GM12873 (cell line): ENCODE measurements around the gene GALNT16.

Experiments
- TF ChIP-seq, protein P1 (sequence below): IDR thresholded peaks from 2 replicates; pipeline ENCODE4 v1.5.1; 2012; ENCODE audit warnings: low read depth, mild to moderate bottlenecking, moderate library complexity, low read length, control low read depth; ENCODE audit not compliant: insufficient read depth; ENCODE audit errors: missing control alignments

The GALNT16 gene

DNA sequence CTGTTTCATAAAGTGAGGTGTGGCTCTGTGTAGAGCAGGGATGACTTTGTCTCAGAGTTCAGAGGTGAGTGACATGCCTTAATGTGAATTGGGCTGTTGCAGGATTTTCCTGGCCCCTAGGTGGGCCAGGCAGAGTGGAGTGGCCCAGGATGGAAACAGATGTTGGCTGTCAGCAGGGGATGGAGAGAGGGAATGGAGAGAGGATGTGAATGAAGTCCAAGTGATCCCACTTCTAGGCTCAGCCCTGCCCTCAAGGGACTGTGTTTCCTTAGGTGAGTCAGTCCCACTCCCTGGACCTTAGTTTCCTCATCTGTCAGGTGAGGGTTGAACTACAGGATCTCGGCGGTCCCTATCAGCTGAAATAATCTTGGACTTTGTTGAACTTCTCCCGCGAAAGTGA, 7.5 kb downstream of the GALNT16 start:
- TF ChIP-seq, protein P1, sequence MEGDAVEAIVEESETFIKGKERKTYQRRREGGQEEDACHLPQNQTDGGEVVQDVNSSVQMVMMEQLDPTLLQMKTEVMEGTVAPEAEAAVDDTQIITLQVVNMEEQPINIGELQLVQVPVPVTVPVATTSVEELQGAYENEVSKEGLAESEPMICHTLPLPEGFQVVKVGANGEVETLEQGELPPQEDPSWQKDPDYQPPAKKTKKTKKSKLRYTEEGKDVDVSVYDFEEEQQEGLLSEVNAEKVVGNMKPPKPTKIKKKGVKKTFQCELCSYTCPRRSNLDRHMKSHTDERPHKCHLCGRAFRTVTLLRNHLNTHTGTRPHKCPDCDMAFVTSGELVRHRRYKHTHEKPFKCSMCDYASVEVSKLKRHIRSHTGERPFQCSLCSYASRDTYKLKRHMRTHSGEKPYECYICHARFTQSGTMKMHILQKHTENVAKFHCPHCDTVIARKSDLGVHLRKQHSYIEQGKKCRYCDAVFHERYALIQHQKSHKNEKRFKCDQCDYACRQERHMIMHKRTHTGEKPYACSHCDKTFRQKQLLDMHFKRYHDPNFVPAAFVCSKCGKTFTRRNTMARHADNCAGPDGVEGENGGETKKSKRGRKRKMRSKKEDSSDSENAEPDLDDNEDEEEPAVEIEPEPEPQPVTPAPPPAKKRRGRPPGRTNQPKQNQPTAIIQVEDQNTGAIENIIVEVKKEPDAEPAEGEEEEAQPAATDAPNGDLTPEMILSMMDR = no peak

DNA sequence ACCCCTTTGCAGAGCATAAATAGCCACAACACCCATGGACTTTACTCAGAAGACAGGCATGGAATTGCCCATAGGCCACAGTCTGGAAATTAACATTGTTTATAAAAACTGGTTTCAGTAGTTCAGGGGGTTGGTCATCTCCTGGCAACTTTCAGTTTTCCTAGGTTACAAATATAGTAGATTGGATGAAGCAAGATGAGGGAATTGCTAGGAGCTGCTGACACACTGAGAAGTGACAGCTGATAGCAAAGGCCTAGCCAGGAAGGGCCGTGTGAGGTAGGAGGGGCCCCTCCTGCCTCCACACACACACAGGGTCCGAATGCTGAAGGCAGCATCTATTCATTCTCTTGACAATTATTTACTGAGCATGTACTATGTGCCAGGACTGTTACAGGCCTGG, 8.3 kb downstream of the GALNT16 start:
- TF ChIP-seq, protein P1 = no peak

DNA sequence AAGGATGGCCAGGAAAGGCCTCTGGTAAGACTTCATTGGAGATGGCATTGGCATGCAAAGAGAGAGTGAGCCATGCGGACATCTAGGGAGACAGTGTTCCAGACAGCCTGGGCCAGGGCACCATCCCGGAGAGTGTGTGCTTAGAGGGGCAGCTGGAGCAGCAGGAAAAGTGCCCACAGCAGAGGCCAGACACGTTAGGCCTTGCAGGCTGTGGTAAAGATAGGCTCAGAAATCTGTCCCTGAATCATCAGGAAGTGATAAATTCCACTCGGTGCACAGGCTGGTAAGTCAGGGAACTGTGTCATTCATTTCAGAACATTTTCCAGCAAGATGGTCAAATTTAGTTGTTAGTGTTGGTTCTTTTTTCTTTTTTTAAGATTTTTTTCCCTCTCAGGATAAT, 8.8 kb downstream of the GALNT16 start:
- TF ChIP-seq, protein P1 = no peak

DNA sequence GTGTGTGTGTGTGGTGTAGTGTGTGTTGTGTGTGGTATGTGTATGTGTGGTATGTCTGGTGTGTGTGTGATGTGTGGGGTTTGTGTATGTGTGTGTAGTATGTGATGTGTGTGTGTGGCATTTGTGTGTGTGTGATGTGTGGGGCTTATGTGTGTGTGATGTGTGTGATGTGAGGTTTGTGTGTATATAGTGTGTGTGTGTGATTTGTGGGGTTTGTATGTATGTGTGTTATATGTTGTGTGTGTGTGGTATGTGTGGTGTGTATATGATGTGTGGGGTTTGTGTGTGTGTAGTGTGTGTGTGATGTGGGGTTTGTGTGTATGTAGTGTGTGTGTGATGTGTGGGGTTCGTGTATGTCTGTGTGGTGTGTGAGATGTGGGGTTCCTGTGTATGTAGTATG, 9.4 kb downstream of the GALNT16 start:
- TF ChIP-seq, protein P1 = no peak

DNA sequence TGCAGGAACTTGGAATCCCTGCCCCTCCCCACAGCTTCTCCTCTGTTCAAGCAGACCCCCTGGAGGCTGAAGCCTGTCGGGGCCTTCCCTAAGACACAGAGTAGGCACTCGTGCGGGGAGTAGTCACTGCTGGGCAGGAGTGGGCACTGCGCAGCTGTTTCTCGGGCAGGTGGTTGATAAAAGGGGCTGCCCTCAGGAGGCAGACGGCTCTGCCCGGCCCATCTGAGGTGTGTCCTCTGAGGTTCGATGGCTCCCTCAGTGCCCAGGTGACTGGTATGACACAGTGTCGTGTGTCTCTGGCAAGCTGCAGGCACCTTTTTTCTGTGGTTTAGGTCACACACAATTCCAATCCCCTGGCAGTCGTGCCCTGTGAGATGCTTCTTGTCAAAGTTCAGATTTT, 10.1 kb downstream of the GALNT16 start:
- TF ChIP-seq, protein P1 = no peak

DNA sequence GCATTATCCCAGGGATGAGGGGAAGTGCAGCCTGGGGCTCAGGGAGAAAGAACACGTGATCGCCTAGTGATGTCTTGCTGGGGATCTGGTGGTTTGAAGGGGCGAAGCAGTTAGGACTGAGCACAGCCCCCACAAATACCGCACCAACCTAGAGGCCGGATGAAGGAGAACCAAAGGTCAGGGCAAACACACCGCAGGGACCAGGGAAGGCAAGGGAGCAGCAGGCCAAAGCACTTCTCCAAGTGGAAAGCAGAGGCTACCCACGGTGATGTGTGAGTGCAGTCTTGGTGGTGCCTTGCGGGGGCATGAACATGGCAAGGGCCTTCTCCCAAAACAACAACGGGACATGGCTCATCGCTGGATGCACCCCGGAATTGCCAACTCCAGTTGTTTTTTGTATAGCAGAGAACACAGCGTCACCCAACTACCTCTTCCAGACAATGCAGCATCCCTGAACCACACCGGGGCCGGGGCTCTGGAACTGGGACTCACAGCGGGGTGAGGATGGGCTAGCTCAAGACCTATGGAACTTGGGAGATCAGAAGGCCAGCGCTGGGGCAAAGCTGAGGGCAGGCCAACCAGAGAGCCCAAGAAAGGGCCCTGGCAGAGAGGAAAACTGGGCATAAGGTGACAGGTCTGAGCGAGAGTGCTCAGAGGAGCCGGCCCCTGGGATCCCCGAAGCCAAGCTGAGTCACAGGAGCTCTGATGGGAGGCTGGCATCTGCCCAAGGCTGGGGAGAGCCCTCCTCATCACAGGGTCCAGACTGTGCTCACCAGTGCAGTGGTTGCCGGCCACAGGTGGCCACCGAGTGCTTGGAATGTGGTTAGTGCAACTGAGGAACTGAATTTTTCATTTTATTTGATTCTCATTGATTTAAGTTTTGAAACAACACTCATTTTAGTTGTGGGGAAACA, 11.1 kb downstream of the GALNT16 start:
- TF ChIP-seq, protein P1 = no peak

DNA sequence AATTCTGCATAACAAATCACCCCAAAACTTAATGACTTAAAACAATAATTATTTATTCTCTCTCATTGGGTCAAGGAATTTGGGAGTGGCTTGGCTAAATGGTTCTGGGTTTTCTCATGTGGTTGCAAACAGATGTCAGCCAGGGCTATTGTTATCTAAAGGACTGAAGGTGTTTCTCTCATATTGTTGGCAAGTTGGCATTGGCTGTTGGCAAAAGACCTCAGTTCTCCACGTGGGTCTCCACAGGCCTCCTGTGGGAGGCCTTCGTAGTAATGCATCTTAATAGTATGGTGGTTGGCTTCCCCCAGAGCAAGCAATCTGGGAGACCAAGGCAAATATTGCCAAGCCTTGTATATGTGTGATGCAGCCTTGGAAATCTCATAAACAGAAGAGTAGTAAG, 14.4 kb downstream of the GALNT16 start:
- TF ChIP-seq, protein P1 = no peak
